H9 (cell line): ENCODE measurements around the gene PBX1. TPM values are rescaled to one million over a fixed set of nuclear protein-coding genes. Genes with fewer than 3 reads are reported as not detected.

Experiments
- DNase-seq: peaks from one replicate; pipeline ENCODE4 v3.0.0-alpha.2; 2017
- H2AFZ ChIP-seq: one replicate; pipeline ENCODE4 v1.6.1; 2013; ENCODE audit warnings: mild to moderate bottlenecking, low read length, control low read depth, moderate library complexity
- H2AK5ac ChIP-seq: 2 replicates; pipeline ENCODE4 v1.6.1; 2013; ENCODE audit warnings: low read length, control low read depth, mixed read lengths; ENCODE audit not compliant: insufficient read length
- H2BK120ac ChIP-seq: one replicate; pipeline ENCODE4 v1.6.1; 2013; ENCODE audit warnings: low read depth, mild to moderate bottlenecking, low read length, control low read depth, inconsistent platforms; ENCODE audit not compliant: poor library complexity, severe bottlenecking
- H2BK12ac ChIP-seq: 2 replicates; pipeline ENCODE4 v1.6.1; 2013; ENCODE audit warnings: low read length, control low read depth, mixed read lengths, low read depth; ENCODE audit not compliant: insufficient read length
- H2BK15ac ChIP-seq: 2 replicates; pipeline ENCODE4 v1.6.1; 2013; ENCODE audit warnings: low read depth, low read length, control low read depth
- H2BK20ac ChIP-seq: one replicate; pipeline ENCODE4 v1.6.1; 2013; ENCODE audit warnings: low read depth, mild to moderate bottlenecking, low read length, control low read depth, inconsistent platforms; ENCODE audit not compliant: poor library complexity, severe bottlenecking
- H2BK5ac ChIP-seq: 2 replicates; pipeline ENCODE4 v1.6.1; 2013; ENCODE audit warnings: low read length, control low read depth, mixed read lengths; ENCODE audit not compliant: insufficient read length
- H3K14ac ChIP-seq: 2 replicates; pipeline ENCODE4 v1.6.1; 2013; ENCODE audit warnings: low read length, control low read depth; ENCODE audit not compliant: insufficient read depth
- H3K18ac ChIP-seq: 2 replicates; pipeline ENCODE4 v1.6.1; 2013; ENCODE audit warnings: low read depth, mild to moderate bottlenecking, mixed read lengths, low read length, control low read depth; ENCODE audit not compliant: insufficient read length
- H3K23ac ChIP-seq: 2 replicates; pipeline ENCODE4 v1.6.1; 2013; ENCODE audit warnings: low read length, control low read depth, mixed read lengths, low read depth; ENCODE audit not compliant: insufficient read length
- H3K23me2 ChIP-seq: 2 replicates; pipeline ENCODE4 v1.6.1; 2013; ENCODE audit warnings: low read depth, mild to moderate bottlenecking, mixed read lengths, low read length, control low read depth; ENCODE audit not compliant: insufficient read length, poor library complexity, severe bottlenecking
- H3K27ac ChIP-seq: 2 replicates; pipeline ENCODE4 v1.5.1; 2013; ENCODE audit warnings: low read length, control low read depth, mixed read lengths, low read depth; ENCODE audit not compliant: insufficient read length
- H3K27me3 ChIP-seq: 2 replicates; pipeline ENCODE4 v1.6.1; 2013; ENCODE audit warnings: low read length, control low read depth, inconsistent platforms; ENCODE audit not compliant: insufficient read depth
- H3K4ac ChIP-seq: 2 replicates; pipeline ENCODE4 v1.6.1; 2013; ENCODE audit warnings: low read depth, mild to moderate bottlenecking, control low read depth, inconsistent platforms, low read length, moderate library complexity
- H3K4me1 ChIP-seq: 2 replicates; pipeline ENCODE4 v1.6.1; 2013; ENCODE audit warnings: low read length, control low read depth, inconsistent platforms; ENCODE audit not compliant: insufficient read depth
- H3K4me2 ChIP-seq: 2 replicates; pipeline ENCODE4 v1.6.1; 2013; ENCODE audit warnings: low read length, control low read depth, mixed read lengths; ENCODE audit not compliant: insufficient read length, insufficient read depth
- H3K56ac ChIP-seq: 2 replicates; pipeline ENCODE4 v1.6.1; 2013; ENCODE audit warnings: low read depth, mild to moderate bottlenecking, mixed read lengths, low read length, control low read depth; ENCODE audit not compliant: insufficient read length
- H3K79me1 ChIP-seq: 2 replicates; pipeline ENCODE4 v1.6.1; 2013; ENCODE audit warnings: low read depth, mild to moderate bottlenecking, moderate library complexity, low read length, control low read depth, inconsistent platforms; ENCODE audit not compliant: insufficient read depth, poor library complexity, severe bottlenecking
- H3K79me2 ChIP-seq: 2 replicates; pipeline ENCODE4 v1.6.1; 2013; ENCODE audit warnings: low read length, control low read depth, inconsistent platforms; ENCODE audit not compliant: insufficient read depth
- H3K9ac ChIP-seq: 2 replicates; pipeline ENCODE4 v1.6.1; 2013; ENCODE audit warnings: low read length, control low read depth, mixed read lengths; ENCODE audit not compliant: insufficient read length; ENCODE audit errors: extremely low read depth
- H3K9me3 ChIP-seq: one replicate; pipeline ENCODE4 v1.6.1; 2013; ENCODE audit warnings: low read depth, low read length, inconsistent platforms; ENCODE audit not compliant: control insufficient read depth
- H3T11ph ChIP-seq: one replicate; pipeline ENCODE4 v1.6.1; 2013; ENCODE audit warnings: mild to moderate bottlenecking, low read length, control low read depth, inconsistent platforms
- H4K20me1 ChIP-seq: one replicate; pipeline ENCODE4 v1.6.1; 2013; ENCODE audit not compliant: control insufficient read depth, insufficient read length, insufficient read depth
- H4K5ac ChIP-seq: 2 replicates; pipeline ENCODE4 v1.6.1; 2013; ENCODE audit warnings: low read depth, mild to moderate bottlenecking, mixed read lengths, low read length, control low read depth; ENCODE audit not compliant: insufficient read length
- H4K8ac ChIP-seq: replicated peaks from 2 replicates; pipeline ENCODE4 v1.6.1; 2013; ENCODE audit warnings: low read length, control low read depth, mixed read lengths, low read depth; ENCODE audit not compliant: insufficient read length
- H4K91ac ChIP-seq: 2 replicates; pipeline ENCODE4 v1.6.1; 2013; ENCODE audit warnings: low read depth, mild to moderate bottlenecking, moderate library complexity, mixed read lengths, low read length, control low read depth; ENCODE audit not compliant: insufficient read length
- H3K27ac Mint-ChIP-seq, 3 experiments: 2 replicates in 2 of 3; 3 replicates in 1 of 3; pipeline ENCODE4 v1.8.0; 2020 to 2021; ENCODE audit warnings: mixed read lengths in 3 of 3, mild to moderate bottlenecking in 1 of 3, moderate library complexity in 1 of 3
- H3K27me3 Mint-ChIP-seq: 2 replicates; pipeline ENCODE4 v1.8.0; 2021; ENCODE audit warnings: low read depth, mild to moderate bottlenecking, moderate library complexity, mixed read lengths
- H3K36me3 Mint-ChIP-seq, 3 experiments: 2 replicates in 2 of 3; 3 replicates in 1 of 3; pipeline ENCODE4 v1.8.0; 2020 to 2021; ENCODE audit warnings: low read depth in 3 of 3, mixed read lengths in 3 of 3; ENCODE audit not compliant: insufficient read depth in 1 of 3
- H3K4me1 Mint-ChIP-seq, 2 experiments: 2 replicates each; pipeline ENCODE4 v1.8.0; 2020; ENCODE audit warnings: mixed read lengths in 2 of 2
- H3K4me3 Mint-ChIP-seq, 2 experiments: 2 replicates in 1 of 2; 3 replicates in 1 of 2; pipeline ENCODE4 v1.8.0; 2020 to 2021; ENCODE audit warnings: mild to moderate bottlenecking in 2 of 2, mixed read lengths in 2 of 2, moderate library complexity in 1 of 2
- H3K9me3 Mint-ChIP-seq, 2 experiments: 2 replicates in 1 of 2; 3 replicates in 1 of 2; pipeline ENCODE4 v1.8.0; 2020; ENCODE audit warnings: mild to moderate bottlenecking in 2 of 2, mixed read lengths in 2 of 2, moderate library complexity in 1 of 2
- CTCF ChIP-seq: fragments of 200-600 bp; sonication (generic); conservative IDR thresholded peaks from 3 replicates; pipeline ENCODE4 v1.8.0; 2021; ENCODE audit warnings: antibody characterized with exemption, mild to moderate bottlenecking
- WGBS: extraction: QIAGEN DNeasy Blood & Tissue Kit; methylation state at CpG from one replicate; pipeline ENCODE4 v1.1.7; 2013; ENCODE audit warnings: missing lambda C conversion rate, low lambda C conversion rate, mixed read lengths; ENCODE audit not compliant: insufficient read length; ENCODE audit errors: extremely low coverage; 5-methylcytosine and 5-hydroxymethylcytosine counted together
- total RNA-seq: library from RNA; stranded (reverse); gene quantifications from 2 replicates; pipeline ENCODE4 v1.2.1, GENCODE V29; 2021

The PBX1 gene
- total RNA-seq, 1 experiment from 2014 or later: 142 TPM

DNA sequence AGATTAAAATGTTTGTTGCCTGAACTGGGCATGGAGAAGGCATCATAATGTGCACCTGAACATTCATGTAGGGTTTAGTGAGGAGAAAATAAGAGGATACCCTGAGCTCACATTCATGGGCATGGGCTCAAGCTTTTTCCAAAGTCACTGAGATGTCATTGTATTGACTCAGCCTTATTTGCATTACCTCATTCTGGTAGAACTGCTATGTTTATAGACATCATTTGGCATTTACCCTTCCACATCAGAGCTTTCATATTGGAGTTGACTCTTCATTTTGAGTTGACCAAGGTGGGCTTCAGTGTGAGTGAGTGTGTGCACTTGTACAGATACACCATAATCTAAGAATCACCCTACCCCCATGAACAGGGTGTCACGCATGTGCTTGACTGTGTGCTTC, 143.2 kb downstream of the PBX1 start:
- no peak overlapping the region for H2BK20ac ChIP-seq
- DNase-seq: no peak
- no peak overlapping the region for H4K91ac ChIP-seq
- no peak overlapping the region for H3K14ac ChIP-seq
- H2AFZ ChIP-seq: no peak overlapping the region
- H3K56ac ChIP-seq: no peak overlapping the region
- no peaks in the 10 kb centered on the region for H3K27me3 ChIP-seq
- H3K18ac ChIP-seq: no peak overlapping the region
- H2AK5ac ChIP-seq: no peak overlapping the region
- H4K5ac ChIP-seq: no peak overlapping the region
- no peak overlapping the region for H3T11ph ChIP-seq
- no peak for TF ChIP-seq CTCF
- Mint-ChIP-seq H3K27ac (peak overlapping the region in 1 of 3 experiments; percentile 57; a peak in 1 of 7 replicates), H3K4me1 (peaks cover 56 to 70% of the 10 kb centered on the region in 2 experiments), H3K4me3 (no peak overlapping the region), H3K36me3 (no peaks in the 10 kb centered on the region; a peak in 1 of 7 replicates), H3K27me3 (no peaks in the 10 kb centered on the region), H3K9me3 (no peaks in the 10 kb centered on the region)
- no peak overlapping the region for H2BK12ac ChIP-seq
- H3K4me2 ChIP-seq: no peak overlapping the region
- H3K4ac ChIP-seq: no peak overlapping the region
- H3K23ac ChIP-seq: no peak overlapping the region
- no peaks in the 10 kb centered on the region for H4K20me1 ChIP-seq
- no peaks in the 10 kb centered on the region for H3K23me2 ChIP-seq
- no peak overlapping the region for H2BK15ac ChIP-seq
- peaks cover 8% of the 10 kb centered on the region for H3K79me1 ChIP-seq
- no peak overlapping the region for H4K8ac ChIP-seq
- H3K79me2 ChIP-seq: peaks cover 10% of the 10 kb centered on the region; the same call in 1 of the 2 replicates
- H3K27ac ChIP-seq: no peak overlapping the region
- H2BK5ac ChIP-seq: no peak overlapping the region
- WGBS: no CpG with 5 or more reads among the region's 1 CpG
- no peak overlapping the region for H3K9ac ChIP-seq
- peaks cover 17% of the 10 kb centered on the region for H3K4me1 ChIP-seq
- H3K9me3 ChIP-seq: no peaks in the 10 kb centered on the region
- H2BK120ac ChIP-seq: no peak overlapping the region
